D721Med (cell line): ENCODE results near the gene PTTG2.

ENCODE experiments used
- DNase-seq: peaks from one replicate; pipeline ENCODE4 v3.0.0; 2011; ENCODE audit warnings: low spot score; ENCODE audit not compliant: insufficient read length
- FAIRE-seq: peaks from 2 replicates; lab custom pipeline; 2011; peaks lifted over from hg19 to GRCh38; lab: Jason Lieb, UNC
- CTCF ChIP-seq: IDR thresholded peaks from 2 replicates; pipeline ENCODE4 v1.5.1; 2012; ENCODE audit warnings: mild to moderate bottlenecking, control low read depth; ENCODE audit not compliant: insufficient read depth; ENCODE audit errors: missing control alignments

PTTG2 gene

GRCh38 chr4:37994569-37994968 is 34.4 kb downstream of the PTTG2 start:
- no peak for TF ChIP-seq CTCF
- DNase-seq = no peak
- FAIRE-seq = no peak

GRCh38 chr4:37995299-37995821 is 35.2 kb downstream of the PTTG2 start:
- FAIRE-seq (no peak), DNase-seq (no peak)
- no peak for TF ChIP-seq CTCF

GRCh38 chr4:37995981-37996775 is 36.0 kb downstream of the PTTG2 start:
- TF ChIP-seq CTCF = no peak
- FAIRE-seq = no peak
- no peak for DNase-seq

GRCh38 chr4:37998226-37998625 is 38.0 kb downstream of the PTTG2 start:
- DNase-seq (no peak), FAIRE-seq (no peak)
- TF ChIP-seq CTCF = no peak

- DNase-seq = no peak
- no peak for FAIRE-seq
Measured at GRCh38 chr4:37999000-37999716, 39.0 kb downstream of the PTTG2 start.

GRCh38 chr4:37999965-38000364 is 39.8 kb downstream of the PTTG2 start:
- FAIRE-seq = no peak
- no peak for DNase-seq
- no peak for TF ChIP-seq CTCF

More at GRCh38 chr4:37999000-37999716, 39.0 kb downstream of the PTTG2 start:
- no peak for TF ChIP-seq CTCF
